Measurements from ENCODE around the gene DHRS3.

DNA sequence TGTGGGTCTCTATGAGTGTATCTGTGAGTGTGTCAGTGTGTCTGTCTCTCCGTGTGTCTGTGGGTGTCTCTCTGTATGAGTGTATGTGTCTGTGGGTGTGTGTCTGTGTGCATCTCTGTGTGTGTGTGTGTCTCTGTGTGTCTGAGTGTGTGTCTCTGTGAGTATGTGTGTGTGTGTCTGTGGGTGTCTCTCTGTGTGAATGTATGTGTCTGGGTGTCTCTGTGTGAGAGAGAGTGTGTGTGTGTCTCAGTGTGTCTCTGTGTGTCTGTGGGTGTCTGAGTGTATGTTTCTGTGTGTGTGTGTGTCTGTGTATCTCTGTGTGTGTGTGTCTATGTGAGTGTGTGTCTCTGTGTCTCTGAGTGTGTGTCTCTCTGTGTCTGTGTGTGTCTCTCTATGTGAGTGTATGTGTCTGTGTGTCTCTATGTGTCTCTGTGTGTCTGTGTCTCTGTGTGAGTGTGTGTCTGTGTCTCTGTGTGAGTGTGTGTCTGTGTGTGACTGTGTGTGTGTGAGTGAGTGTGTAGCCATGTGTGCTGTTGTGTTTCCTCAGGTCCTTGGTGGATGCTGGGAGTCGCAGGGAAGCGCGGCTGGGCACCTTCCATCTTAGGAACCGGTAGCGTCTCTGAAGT lies 33.0 kb downstream of the DHRS3 start:
- TF ChIP-seq, protein P1, sequence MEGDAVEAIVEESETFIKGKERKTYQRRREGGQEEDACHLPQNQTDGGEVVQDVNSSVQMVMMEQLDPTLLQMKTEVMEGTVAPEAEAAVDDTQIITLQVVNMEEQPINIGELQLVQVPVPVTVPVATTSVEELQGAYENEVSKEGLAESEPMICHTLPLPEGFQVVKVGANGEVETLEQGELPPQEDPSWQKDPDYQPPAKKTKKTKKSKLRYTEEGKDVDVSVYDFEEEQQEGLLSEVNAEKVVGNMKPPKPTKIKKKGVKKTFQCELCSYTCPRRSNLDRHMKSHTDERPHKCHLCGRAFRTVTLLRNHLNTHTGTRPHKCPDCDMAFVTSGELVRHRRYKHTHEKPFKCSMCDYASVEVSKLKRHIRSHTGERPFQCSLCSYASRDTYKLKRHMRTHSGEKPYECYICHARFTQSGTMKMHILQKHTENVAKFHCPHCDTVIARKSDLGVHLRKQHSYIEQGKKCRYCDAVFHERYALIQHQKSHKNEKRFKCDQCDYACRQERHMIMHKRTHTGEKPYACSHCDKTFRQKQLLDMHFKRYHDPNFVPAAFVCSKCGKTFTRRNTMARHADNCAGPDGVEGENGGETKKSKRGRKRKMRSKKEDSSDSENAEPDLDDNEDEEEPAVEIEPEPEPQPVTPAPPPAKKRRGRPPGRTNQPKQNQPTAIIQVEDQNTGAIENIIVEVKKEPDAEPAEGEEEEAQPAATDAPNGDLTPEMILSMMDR (IDR thresholded peaks at IDR 0.05): no peak
- no peak for TF ChIP-seq EZH2 (IDR thresholded peaks at IDR 0.05; ENCODE audit: borderline replicate concordance, insufficient read depth, low read depth, low read length, poor library complexity, severe bottlenecking)

Measured in B cell (primary cell).